ENCODE results near the gene ZP3.

The ZP3 gene

DNA sequence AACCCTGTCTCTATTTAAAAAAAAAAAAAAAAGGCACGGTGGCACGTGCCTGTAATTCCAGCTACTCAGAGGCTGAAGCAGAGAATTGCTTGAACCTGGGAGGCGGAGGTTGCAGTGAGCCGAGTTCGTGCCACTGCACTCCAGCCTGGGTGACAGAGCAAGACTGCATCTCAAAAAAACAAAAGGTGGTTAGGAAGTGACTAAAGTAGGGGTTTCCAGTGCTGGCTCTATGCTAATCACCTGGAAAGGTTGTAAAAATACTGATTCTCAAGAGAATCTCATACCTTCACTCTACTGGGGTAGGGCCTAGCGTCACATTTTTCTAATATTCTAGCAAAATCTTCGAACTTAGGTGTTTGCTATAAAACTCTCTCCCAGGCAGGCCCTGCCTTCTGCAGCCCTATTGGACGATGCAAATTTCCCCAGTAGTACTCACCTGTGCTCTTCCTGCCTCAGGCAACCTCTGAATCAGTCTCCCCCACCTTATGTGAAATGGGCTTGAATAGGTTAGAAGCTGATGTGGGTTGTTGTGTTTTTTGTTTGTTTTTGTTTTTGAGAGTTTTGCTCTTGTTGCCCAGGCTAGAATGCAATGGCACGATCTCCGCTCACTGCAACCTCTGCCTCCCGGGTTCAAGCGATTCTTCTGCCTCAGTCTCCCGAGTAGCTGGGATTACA lies 3.5 kb downstream of the ZP3 start:
- H2BK12ac ChIP-seq (ENCODE audit: low read length), result no peak overlapping the region
- H2BK15ac ChIP-seq (ENCODE audit: low read length), result no peak overlapping the region
- no peak overlapping the region for H3K9ac ChIP-seq (ENCODE audit: low read depth, low read length, poor library complexity)
- no peak overlapping the region for H3K18ac ChIP-seq (ENCODE audit: low read length)
- no CpG with 5 or more reads among the region's 13 CpGs for WGBS, 2 donors (ENCODE audit: extremely low coverage in 2 of 2, insufficient read length in 2 of 2, insufficient replicate concordance in 1 of 2)
- no peak overlapping the region for H2AK5ac ChIP-seq (ENCODE audit: low read depth, low read length)
- no peak for DNase-seq (ENCODE audit: low spot score)
- no peaks in the 10 kb centered on the region for H3K36me3 ChIP-seq (replicated peaks in 1 of 2; ENCODE audit: control insufficient read depth in 2 of 2, insufficient read depth in 2 of 2, low read length in 2 of 2)
- H3K4me2 ChIP-seq (ENCODE audit: insufficient read depth, low read length, poor library complexity, severe bottlenecking), result no peak overlapping the region
- no peak overlapping the region for H4K8ac ChIP-seq (ENCODE audit: low read depth, low read length)
- peaks cover 2 to 6% of the 10 kb centered on the region in 2 donors for H3K4me1 ChIP-seq (ENCODE audit: control insufficient read depth in 2 of 2, insufficient read depth in 1 of 2, low read depth in 1 of 2, low read length in 2 of 2)
- H2AFZ ChIP-seq (ENCODE audit: low read length), result no peak overlapping the region
- peaks cover 0 to under 1% (median 0%) of the 10 kb centered on the region in 3 experiments for H3K27me3 ChIP-seq (ENCODE audit: control insufficient read depth in 3 of 3, insufficient read depth in 3 of 3, low read depth in 1 of 3, low read length in 3 of 3)
- no peak overlapping the region for H3K23ac ChIP-seq (ENCODE audit: low read depth, low read length, poor library complexity)
- no peak overlapping the region for H3K14ac ChIP-seq (ENCODE audit: low read length)
- H3K4me3 ChIP-seq (ENCODE audit: low read length in 2 of 2), result no peak overlapping the region
- H2BK5ac ChIP-seq (ENCODE audit: low read length), result no peak overlapping the region
- H3K79me1 ChIP-seq (ENCODE audit: low read depth, low read length), result no peaks in the 10 kb centered on the region
- H3K4ac ChIP-seq (ENCODE audit: low read length), result no peak overlapping the region
- no peak overlapping the region for H4K91ac ChIP-seq (ENCODE audit: low read depth, low read length, poor library complexity)
- no peak overlapping the region for H2BK120ac ChIP-seq (ENCODE audit: low read depth, low read length)
- no peak overlapping the region for H3K27ac ChIP-seq (replicated peaks; ENCODE audit: low read length)
- no peaks in the 10 kb centered on the region for H3K9me3 ChIP-seq (replicated peaks in 1 of 2; ENCODE audit: control insufficient read depth in 2 of 2, insufficient read depth in 1 of 2, low read depth in 1 of 2, low read length in 2 of 2)

DNA sequence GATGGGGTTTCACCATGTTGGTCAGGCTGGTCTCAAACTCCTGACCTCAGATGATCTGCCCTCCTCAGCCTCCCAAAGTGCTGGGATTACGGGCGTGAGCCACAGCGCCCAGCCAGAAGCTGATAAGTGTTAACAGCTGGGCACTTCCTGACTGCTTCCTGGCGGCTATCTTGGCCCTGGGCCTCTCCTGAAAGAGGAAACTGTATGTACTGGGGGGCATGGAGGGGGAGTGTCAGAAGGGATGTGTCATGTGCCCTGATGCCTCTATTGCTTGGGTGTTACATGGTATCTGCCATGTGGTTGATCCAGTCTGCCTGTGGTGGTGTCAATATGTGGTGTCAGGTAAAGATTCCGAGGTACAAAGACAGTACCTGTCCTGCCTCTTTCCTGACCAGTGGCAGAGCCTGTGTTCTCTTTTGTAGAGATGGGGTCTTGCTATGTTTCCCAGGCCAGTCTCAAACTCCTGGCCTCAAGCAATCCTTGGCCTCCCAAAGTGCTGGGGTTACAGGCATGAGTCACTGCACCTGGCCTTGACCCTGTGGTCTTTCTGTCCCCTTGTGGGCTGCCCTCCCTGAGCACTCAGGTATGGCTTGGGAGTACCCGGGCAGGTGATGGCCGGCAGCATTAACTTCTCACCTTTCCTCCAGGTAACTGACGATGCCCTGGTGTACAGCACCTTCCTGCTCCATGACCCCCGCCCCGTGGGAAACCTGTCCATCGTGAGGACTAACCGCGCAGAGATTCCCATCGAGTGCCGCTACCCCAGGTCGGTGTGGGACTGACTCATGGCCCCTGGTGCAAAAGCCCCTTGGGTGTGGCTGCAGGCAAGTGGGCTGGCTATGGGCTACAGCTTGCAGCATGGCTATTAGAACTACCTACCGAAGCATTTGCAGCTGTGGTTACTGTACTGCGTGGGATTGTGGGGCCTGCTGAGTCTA lies 4.4 kb downstream of the ZP3 start:
- Histone ChIP-seq H2BK15ac (ENCODE audit: low read length) (no peak overlapping the region), H4K91ac (ENCODE audit: low read depth, low read length, poor library complexity) (peak overlapping the region; percentile 53), H3K9ac (ENCODE audit: low read depth, low read length, poor library complexity) (no peak overlapping the region), H3K27me3 (ENCODE audit: control insufficient read depth in 3 of 3, insufficient read depth in 3 of 3, low read depth in 1 of 3, low read length in 3 of 3) (no peaks in the 10 kb centered on the region), H2AK5ac (ENCODE audit: low read depth, low read length) (no peak overlapping the region), H2BK120ac (ENCODE audit: low read depth, low read length) (no peak overlapping the region), H3K4me3 (ENCODE audit: low read length in 2 of 2) (no peak overlapping the region), H2BK5ac (ENCODE audit: low read length) (no peak overlapping the region), H2AFZ (ENCODE audit: low read length) (no peak overlapping the region), H3K14ac (ENCODE audit: low read length) (no peak overlapping the region), H2BK12ac (ENCODE audit: low read length) (no peak overlapping the region), H3K4me2 (ENCODE audit: insufficient read depth, low read length, poor library complexity, severe bottlenecking) (no peak overlapping the region), H3K18ac (ENCODE audit: low read length) (no peak overlapping the region), H3K27ac (replicated peaks; ENCODE audit: low read length) (no peak overlapping the region), H3K36me3 (replicated peaks in 1 of 2; ENCODE audit: control insufficient read depth in 2 of 2, insufficient read depth in 2 of 2, low read length in 2 of 2) (no peaks in the 10 kb centered on the region), H4K8ac (ENCODE audit: low read depth, low read length) (no peak overlapping the region), H3K79me1 (ENCODE audit: low read depth, low read length) (no peaks in the 10 kb centered on the region), H3K23ac (ENCODE audit: low read depth, low read length, poor library complexity) (no peak overlapping the region), H3K4ac (ENCODE audit: low read length) (no peak overlapping the region), H3K4me1 (ENCODE audit: control insufficient read depth in 2 of 2, insufficient read depth in 1 of 2, low read depth in 1 of 2, low read length in 2 of 2) (no peaks in the 10 kb centered on the region), H3K9me3 (replicated peaks in 1 of 2; ENCODE audit: control insufficient read depth in 2 of 2, insufficient read depth in 1 of 2, low read depth in 1 of 2, low read length in 2 of 2) (no peaks in the 10 kb centered on the region)
- WGBS, 2 donors (ENCODE audit: extremely low coverage in 2 of 2, insufficient read length in 2 of 2, insufficient replicate concordance in 1 of 2), result no CpG with 5 or more reads among the region's 18 CpGs
- no peak for DNase-seq (ENCODE audit: low spot score)

DNA sequence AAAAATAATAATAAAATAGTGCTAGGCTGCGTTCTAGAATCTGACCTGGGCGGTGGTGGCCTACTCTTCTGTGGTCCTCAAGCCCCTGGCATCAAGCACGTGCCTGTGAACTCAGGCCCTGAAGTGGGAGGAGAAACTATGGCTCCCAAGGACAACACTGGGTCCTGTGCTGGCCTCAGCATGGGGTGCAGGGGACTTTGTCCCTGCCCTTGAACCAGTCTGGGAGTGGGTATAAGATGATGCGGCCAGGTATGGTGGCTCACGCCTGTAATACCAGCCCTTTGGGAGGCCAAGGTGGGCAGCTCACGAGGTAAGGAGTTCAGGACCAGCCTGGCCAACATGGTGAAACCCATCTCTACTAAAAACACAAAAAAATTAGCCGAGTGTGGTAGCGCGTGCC lies 5.5 kb downstream of the ZP3 start:
- Histone ChIP-seq H2BK120ac (ENCODE audit: low read depth, low read length) (no peak overlapping the region), H3K4ac (ENCODE audit: low read length) (no peak overlapping the region), H2AFZ (ENCODE audit: low read length) (no peak overlapping the region), H3K27ac (replicated peaks; ENCODE audit: low read length) (no peak overlapping the region), H2BK5ac (ENCODE audit: low read length) (no peak overlapping the region), H3K4me2 (ENCODE audit: insufficient read depth, low read length, poor library complexity, severe bottlenecking) (no peak overlapping the region), H2AK5ac (ENCODE audit: low read depth, low read length) (no peak overlapping the region), H4K91ac (ENCODE audit: low read depth, low read length, poor library complexity) (no peak overlapping the region), H2BK15ac (ENCODE audit: low read length) (no peak overlapping the region), H3K36me3 (replicated peaks in 1 of 2; ENCODE audit: control insufficient read depth in 2 of 2, insufficient read depth in 2 of 2, low read length in 2 of 2) (no peaks in the 10 kb centered on the region), H3K4me1 (ENCODE audit: control insufficient read depth in 2 of 2, insufficient read depth in 1 of 2, low read depth in 1 of 2, low read length in 2 of 2) (no peaks in the 10 kb centered on the region), H3K9ac (ENCODE audit: low read depth, low read length, poor library complexity) (peak overlapping the region; percentile 44), H3K9me3 (replicated peaks in 1 of 2; ENCODE audit: control insufficient read depth in 2 of 2, insufficient read depth in 1 of 2, low read depth in 1 of 2, low read length in 2 of 2) (no peaks in the 10 kb centered on the region), H4K8ac (ENCODE audit: low read depth, low read length) (no peak overlapping the region), H3K79me1 (ENCODE audit: low read depth, low read length) (no peaks in the 10 kb centered on the region), H3K23ac (ENCODE audit: low read depth, low read length, poor library complexity) (no peak overlapping the region), H3K4me3 (ENCODE audit: low read length in 2 of 2) (no peak overlapping the region), H3K18ac (ENCODE audit: low read length) (no peak overlapping the region), H3K27me3 (ENCODE audit: control insufficient read depth in 3 of 3, insufficient read depth in 3 of 3, low read depth in 1 of 3, low read length in 3 of 3) (no peaks in the 10 kb centered on the region), H3K14ac (ENCODE audit: low read length) (no peak overlapping the region), H2BK12ac (ENCODE audit: low read length) (no peak overlapping the region)
- no CpG with 5 or more reads among the region's 9 CpGs for WGBS, 2 donors (ENCODE audit: extremely low coverage in 2 of 2, insufficient read length in 2 of 2, insufficient replicate concordance in 1 of 2)
- DNase-seq (ENCODE audit: low spot score), result no peak

DNA sequence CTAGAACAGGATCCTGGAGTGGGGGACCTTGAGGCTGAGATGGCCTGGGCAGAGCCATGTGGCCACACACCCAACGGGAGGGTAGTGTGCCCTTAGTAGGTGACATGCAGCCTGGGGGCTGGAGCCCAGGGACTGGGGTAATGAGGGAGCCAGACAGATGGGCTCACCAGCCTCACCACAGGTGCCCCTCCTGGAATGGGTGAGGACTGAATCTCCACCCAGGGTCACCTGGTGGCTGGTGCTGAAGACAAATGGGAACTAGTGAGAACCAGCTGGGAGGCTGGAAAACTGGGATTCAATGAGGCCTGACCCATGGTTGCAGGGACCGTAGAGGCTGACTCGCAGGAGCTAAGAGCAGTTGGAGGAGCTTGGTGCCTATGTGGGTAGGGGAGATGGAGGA lies 6.1 kb downstream of the ZP3 start:
- Histone ChIP-seq H2AK5ac (ENCODE audit: low read depth, low read length) (no peak overlapping the region), H3K27ac (replicated peaks; ENCODE audit: low read length) (no peak overlapping the region), H3K4me1 (ENCODE audit: control insufficient read depth in 2 of 2, insufficient read depth in 1 of 2, low read depth in 1 of 2, low read length in 2 of 2) (no peaks in the 10 kb centered on the region), H3K27me3 (ENCODE audit: control insufficient read depth in 3 of 3, insufficient read depth in 3 of 3, low read depth in 1 of 3, low read length in 3 of 3) (no peaks in the 10 kb centered on the region), H3K4ac (ENCODE audit: low read length) (no peak overlapping the region), H2BK15ac (ENCODE audit: low read length) (no peak overlapping the region), H3K9ac (ENCODE audit: low read depth, low read length, poor library complexity) (no peak overlapping the region), H3K79me1 (ENCODE audit: low read depth, low read length) (no peaks in the 10 kb centered on the region), H3K36me3 (replicated peaks in 1 of 2; ENCODE audit: control insufficient read depth in 2 of 2, insufficient read depth in 2 of 2, low read length in 2 of 2) (peaks cover 0 to 3% of the 10 kb centered on the region in 2 donors), H2AFZ (ENCODE audit: low read length) (no peak overlapping the region), H3K14ac (ENCODE audit: low read length) (no peak overlapping the region), H3K9me3 (replicated peaks in 1 of 2; ENCODE audit: control insufficient read depth in 2 of 2, insufficient read depth in 1 of 2, low read depth in 1 of 2, low read length in 2 of 2) (no peaks in the 10 kb centered on the region), H3K23ac (ENCODE audit: low read depth, low read length, poor library complexity) (no peak overlapping the region), H2BK120ac (ENCODE audit: low read depth, low read length) (no peak overlapping the region), H4K8ac (ENCODE audit: low read depth, low read length) (no peak overlapping the region), H3K18ac (ENCODE audit: low read length) (no peak overlapping the region), H2BK12ac (ENCODE audit: low read length) (no peak overlapping the region), H4K91ac (ENCODE audit: low read depth, low read length, poor library complexity) (no peak overlapping the region), H3K4me3 (ENCODE audit: low read length in 2 of 2) (no peak overlapping the region), H2BK5ac (ENCODE audit: low read length) (no peak overlapping the region), H3K4me2 (ENCODE audit: insufficient read depth, low read length, poor library complexity, severe bottlenecking) (no peak overlapping the region)
- WGBS, 2 donors (ENCODE audit: extremely low coverage in 2 of 2, insufficient read length in 2 of 2, insufficient replicate concordance in 1 of 2), result no CpG with 5 or more reads among the region's 3 CpGs
- no peak for DNase-seq (ENCODE audit: low spot score)
